Astrocyte of the spinal cord (primary cell): ENCODE results near the gene MXD3.

Source experiments
- DNase-seq: peaks from one replicate; pipeline ENCODE4 v3.0.0; 2011; ENCODE audit warnings: low read depth, low spot score
- H3K4me3 ChIP-seq: 2 replicates; pipeline ENCODE4 v1.5.1; 2011; ENCODE audit warnings: low read depth, mild to moderate bottlenecking, low read length, moderate library complexity
- in situ Hi-C: cut with HindIII; loops from 2 replicates; pipeline ENCODE4 v1.10.0; 2017; ENCODE audit warnings: low sequenced_read_pairs
- TF ChIP-seq, protein P1 (sequence below): IDR thresholded peaks from 2 replicates; pipeline ENCODE4 v1.5.1; 2012; ENCODE audit warnings: low read depth, mild to moderate bottlenecking, low read length, inconsistent platforms

Gene MXD3

DNA sequence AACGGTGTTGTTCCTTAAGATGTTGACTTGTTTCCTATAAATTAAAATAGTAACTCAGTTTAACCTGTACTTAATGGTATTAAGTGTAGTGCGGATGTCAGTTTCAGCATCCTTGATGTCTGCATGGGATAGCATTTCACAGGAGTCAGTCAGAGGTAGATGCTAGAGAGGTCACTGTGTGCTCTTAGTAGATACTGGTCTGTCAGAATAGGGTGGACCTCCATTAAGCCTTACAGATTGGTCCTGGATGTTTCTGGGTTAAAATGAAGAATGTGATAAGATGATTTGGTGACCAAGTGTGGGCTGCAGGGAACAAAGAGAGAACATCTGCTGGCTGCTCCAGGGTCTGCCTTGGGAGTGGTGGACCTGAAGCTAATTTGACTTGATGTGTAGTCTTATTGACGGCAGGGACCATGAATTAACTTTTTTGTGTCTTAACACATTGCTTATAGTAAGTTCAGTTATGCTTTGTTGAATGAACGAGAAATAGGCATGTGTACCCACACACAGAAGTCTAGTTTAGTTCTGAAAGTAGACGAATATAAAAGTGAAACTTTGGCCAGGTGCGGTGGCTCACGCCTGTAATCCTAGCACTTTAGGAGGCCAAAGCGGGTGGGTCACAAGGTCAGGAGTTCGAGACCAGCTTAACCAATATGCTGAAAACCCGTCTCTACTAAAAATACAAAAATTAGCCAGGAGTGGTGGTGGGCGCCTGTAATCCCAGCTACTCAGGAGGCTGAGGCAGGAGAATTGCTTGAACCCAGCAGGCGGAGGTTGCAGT, 20.7 kb downstream of the MXD3 start:
- in situ Hi-C loops = no loop called here
- H3K4me3 ChIP-seq = no peak overlapping the region
- no peak for DNase-seq
- TF ChIP-seq, protein P1, sequence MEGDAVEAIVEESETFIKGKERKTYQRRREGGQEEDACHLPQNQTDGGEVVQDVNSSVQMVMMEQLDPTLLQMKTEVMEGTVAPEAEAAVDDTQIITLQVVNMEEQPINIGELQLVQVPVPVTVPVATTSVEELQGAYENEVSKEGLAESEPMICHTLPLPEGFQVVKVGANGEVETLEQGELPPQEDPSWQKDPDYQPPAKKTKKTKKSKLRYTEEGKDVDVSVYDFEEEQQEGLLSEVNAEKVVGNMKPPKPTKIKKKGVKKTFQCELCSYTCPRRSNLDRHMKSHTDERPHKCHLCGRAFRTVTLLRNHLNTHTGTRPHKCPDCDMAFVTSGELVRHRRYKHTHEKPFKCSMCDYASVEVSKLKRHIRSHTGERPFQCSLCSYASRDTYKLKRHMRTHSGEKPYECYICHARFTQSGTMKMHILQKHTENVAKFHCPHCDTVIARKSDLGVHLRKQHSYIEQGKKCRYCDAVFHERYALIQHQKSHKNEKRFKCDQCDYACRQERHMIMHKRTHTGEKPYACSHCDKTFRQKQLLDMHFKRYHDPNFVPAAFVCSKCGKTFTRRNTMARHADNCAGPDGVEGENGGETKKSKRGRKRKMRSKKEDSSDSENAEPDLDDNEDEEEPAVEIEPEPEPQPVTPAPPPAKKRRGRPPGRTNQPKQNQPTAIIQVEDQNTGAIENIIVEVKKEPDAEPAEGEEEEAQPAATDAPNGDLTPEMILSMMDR = no peak

DNA sequence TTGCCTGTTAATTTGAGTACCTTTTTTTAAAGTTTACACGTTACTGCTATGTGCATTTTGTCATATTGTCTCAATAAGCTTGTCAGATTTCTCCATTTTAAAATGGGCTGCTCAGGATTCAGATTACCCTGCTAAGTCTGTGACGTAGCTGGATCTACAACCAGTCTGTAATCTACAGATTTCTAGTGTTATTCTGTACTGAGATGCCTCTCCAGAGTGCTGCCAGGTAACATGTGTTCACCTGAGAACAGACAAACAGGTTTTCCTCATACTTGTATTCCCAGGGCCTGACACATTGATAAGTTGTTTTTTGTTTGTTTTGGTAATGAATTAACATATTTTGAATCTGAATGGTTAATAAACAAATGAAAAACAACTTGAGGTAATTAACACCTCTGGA, 23.5 kb downstream of the MXD3 start:
- no peak for DNase-seq
- TF ChIP-seq, protein P1 = no peak
- no peak overlapping the region for H3K4me3 ChIP-seq
- in situ Hi-C loops = no loop called here

DNA sequence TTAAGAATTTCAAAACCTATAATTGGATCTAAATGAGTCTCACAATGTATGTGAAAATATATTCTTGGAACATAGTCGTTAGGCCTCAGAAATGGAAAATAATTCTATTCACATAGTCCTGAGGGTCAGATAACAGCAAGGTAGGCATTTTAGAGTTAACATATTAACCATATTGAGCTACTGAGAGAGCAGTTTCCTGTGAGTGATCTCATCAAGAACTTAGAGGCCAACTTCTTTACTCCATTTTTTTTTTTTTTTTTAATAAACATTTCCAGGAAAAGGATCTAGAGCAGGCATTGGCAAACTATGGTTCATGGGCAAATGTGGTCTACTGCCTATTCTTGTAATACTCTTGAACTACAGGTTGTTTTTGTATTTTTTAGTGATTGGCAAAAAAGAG, 34.8 kb downstream of the MXD3 start:
- DNase-seq = no peak
- in situ Hi-C loops = no loop called here
- H3K4me3 ChIP-seq = no peak overlapping the region
- TF ChIP-seq, protein P1 = no peak

DNA sequence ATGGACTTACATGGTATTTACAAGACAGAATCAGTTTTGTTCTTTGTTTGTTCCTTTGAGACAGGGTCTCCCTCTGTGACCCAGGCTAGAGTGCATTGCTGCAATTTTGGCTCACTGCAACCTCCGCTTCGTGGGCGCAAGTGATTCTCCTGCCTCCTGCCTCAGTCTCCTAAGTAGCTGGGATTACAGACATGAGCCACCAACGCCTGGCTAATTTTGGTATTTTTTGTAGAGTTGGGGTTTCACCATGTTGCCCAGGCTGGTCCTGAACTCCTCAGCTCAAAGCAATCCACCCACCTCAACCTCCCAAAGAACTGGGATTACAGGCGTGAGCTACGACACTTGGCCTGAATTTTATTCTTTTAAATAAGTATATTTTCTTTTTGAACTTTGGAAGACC, 35.8 kb downstream of the MXD3 start:
- no peak for DNase-seq
- H3K4me3 ChIP-seq = no peak overlapping the region
- in situ Hi-C loops = no loop called here
- TF ChIP-seq, protein P1 = no peak

DNA sequence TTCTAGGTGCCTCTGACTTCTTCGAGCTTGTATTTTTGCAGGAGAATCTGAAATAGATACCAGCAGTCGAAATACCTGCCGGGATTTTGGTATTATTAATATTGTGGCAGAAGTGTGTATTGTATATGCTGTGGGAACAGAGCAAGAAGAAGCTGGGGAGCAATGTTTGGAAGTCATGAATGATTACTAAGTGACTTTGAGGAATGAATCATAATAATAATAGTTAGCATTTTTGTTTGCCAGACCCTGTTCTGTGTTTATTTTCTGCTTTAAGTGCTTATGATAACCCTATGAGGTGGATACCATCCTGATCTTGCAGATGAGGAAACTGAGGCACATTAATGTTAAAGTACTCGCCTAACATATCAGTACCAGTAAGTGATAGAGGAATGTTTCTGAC, 40.6 kb downstream of the MXD3 start:
- TF ChIP-seq, protein P1 = no peak
- DNase-seq = no peak
- no peak overlapping the region for H3K4me3 ChIP-seq
- in situ Hi-C loops = no loop called here

DNA sequence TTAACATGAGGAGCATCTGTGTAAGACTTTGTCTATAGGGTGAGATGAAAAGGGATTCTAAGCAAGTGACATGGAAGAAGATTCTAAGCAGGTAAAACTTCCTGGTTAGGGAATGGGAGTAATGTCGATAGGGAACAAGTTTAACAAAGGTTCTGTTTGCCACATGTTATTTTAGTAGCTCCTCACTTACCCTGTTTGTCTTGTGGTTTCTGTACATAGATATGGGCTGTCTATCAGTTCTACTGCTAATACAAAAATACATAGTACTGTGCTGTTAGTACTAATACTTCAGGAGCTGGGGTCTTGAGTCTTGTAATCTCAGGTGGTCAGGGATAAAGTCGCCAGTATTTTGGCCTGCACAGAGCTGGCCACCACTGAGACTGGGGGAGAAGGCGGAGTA, 41.0 kb downstream of the MXD3 start:
- TF ChIP-seq, protein P1 = no peak
- in situ Hi-C loops = no loop called here
- no peak overlapping the region for H3K4me3 ChIP-seq
- DNase-seq = no peak

DNA sequence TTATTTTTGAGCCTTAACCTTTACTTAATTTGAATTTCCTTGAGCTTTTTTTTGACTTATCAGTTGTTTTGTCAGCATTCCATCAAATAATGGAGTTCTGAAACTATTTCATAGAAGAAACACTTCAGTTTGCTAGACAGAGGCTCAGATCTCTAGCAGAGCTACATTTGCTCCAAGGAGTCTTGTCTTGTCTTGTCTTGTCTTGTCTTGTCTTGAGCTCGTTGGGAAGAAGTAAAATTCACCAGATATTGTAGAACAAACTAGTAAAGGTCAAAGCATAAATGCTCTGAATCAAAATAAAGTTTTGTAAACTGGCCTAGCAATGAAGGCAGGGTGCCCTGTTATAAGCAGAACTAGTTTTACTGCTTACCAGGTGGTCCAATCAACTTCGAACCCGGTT, 41.7 kb downstream of the MXD3 start:
- in situ Hi-C loops = no loop called here
- H3K4me3 ChIP-seq = no peak overlapping the region

More for the DNA sequence above, 41.7 kb downstream of the MXD3 start:
- TF ChIP-seq, protein P1 = no peak
- DNase-seq = no peak
